ENCODE results near the gene LRP1B. TPM values are rescaled to one million over a fixed set of nuclear protein-coding genes. Genes with fewer than 3 reads are reported as not detected.

Gene LRP1B
- total and polyA plus RNA-seq, 2 of the 8 experiments (the other 6 are each of a cell fraction or from before 2014, with no cell fraction given) = 0.03 TPM; not detected in 1

GRCh38 chr2:141929331-141930252 lies 201.2 kb downstream of the LRP1B start:
- H2AFZ ChIP-seq (ENCODE audit: low read length) = no peak overlapping the region
- no peak overlapping the region for H3K4me3 ChIP-seq (ENCODE audit: extremely low read depth in 1 of 4, insufficient read depth in 2 of 4, low read depth in 3 of 4, low read length in 4 of 4)
- H3K36me3 ChIP-seq (ENCODE audit: control insufficient read depth in 2 of 4, insufficient read depth in 4 of 4, low read length in 3 of 4) = no peaks in the 10 kb centered on the region
- H3K4me1 ChIP-seq (replicated peaks in 1 of 4; ENCODE audit: control insufficient read depth in 3 of 4, insufficient read depth in 4 of 4, low read length in 3 of 4) = no peaks in the 10 kb centered on the region
- no peak overlapping the region for H2BK120ac ChIP-seq (replicated peaks; ENCODE audit: low read depth, low read length)
- no peaks in the 10 kb centered on the region for H3K79me2 ChIP-seq (ENCODE audit: control insufficient read depth in 1 of 2, insufficient read depth in 2 of 2, low read length in 2 of 2)
- H2BK20ac ChIP-seq (ENCODE audit: low read length) = no peak overlapping the region
- H3K18ac ChIP-seq (ENCODE audit: extremely low read depth, low read length) = no peak overlapping the region
- ChIA-PET POLR2A (ENCODE audit: partially characterized antibody) (no interaction called here), CTCF (ENCODE audit: partially characterized antibody) (interaction anchor here (1.2 kb wide), 1 partner anchor 29 kb away, joined by 3 read pairs; no protein-coding TSS in a partner anchor)
- no peak overlapping the region for H2AK5ac ChIP-seq (ENCODE audit: low read depth, low read length)
- no peaks in the 10 kb centered on the region for H3K79me1 ChIP-seq (ENCODE audit: low read depth, low read length)
- H3K56ac ChIP-seq (replicated peaks; ENCODE audit: insufficient read length, low read depth, low read length) = no peak overlapping the region
- H2BK12ac ChIP-seq (ENCODE audit: low read depth, low read length) = no peak overlapping the region
- H3K23me2 ChIP-seq (ENCODE audit: low read depth, low read length) = no peaks in the 10 kb centered on the region
- H2BK5ac ChIP-seq (ENCODE audit: low read depth, low read length) = no peak overlapping the region
- H3K4me2 ChIP-seq (ENCODE audit: insufficient read depth in 1 of 2, low read depth in 2 of 2, low read length in 2 of 2) = no peak overlapping the region
- DNase-seq (ENCODE audit: low read depth in 1 of 2, low spot score in 2 of 2) (no peak), FAIRE-seq (no peak)
- no peak overlapping the region for H3K9ac ChIP-seq (replicated peaks in 1 of 4; ENCODE audit: extremely low read depth in 1 of 4, low read depth in 3 of 4, low read length in 3 of 4)
- no peak overlapping the region for H4K91ac ChIP-seq (replicated peaks; ENCODE audit: insufficient read length, low read length)
- no peaks in the 10 kb centered on the region for H3K9me3 ChIP-seq (ENCODE audit: insufficient read depth in 2 of 2, low read depth in 1 of 2, low read length in 1 of 2)
- no peaks in the 10 kb centered on the region for H3K27me3 ChIP-seq (replicated peaks in 1 of 4; ENCODE audit: control insufficient read depth in 3 of 4, extremely low read depth in 1 of 4, insufficient read depth in 3 of 4, low read length in 3 of 4)
- H2BK15ac ChIP-seq (ENCODE audit: low read length) = no peak overlapping the region
- H3K23ac ChIP-seq (ENCODE audit: insufficient read length) = no peak overlapping the region
- H4K20me1 ChIP-seq (replicated peaks in 1 of 2; ENCODE audit: control insufficient read depth in 1 of 2, insufficient read depth in 2 of 2, low read length in 2 of 2) = no peaks in the 10 kb centered on the region
- H3K27ac ChIP-seq (ENCODE audit: low read depth, low read length) = no peak overlapping the region
- H4K8ac ChIP-seq (ENCODE audit: extremely low read depth, insufficient read depth, low read length) = no peak overlapping the region
- WGBS, 2 experiments (ENCODE audit: extremely low coverage in 1 of 2, insufficient coverage in 1 of 2, insufficient read length in 1 of 2, insufficient replicate concordance in 2 of 2, low coverage in 1 of 2, low lambda C conversion rate in 2 of 2, missing lambda C conversion rate in 1 of 2) = 94% methylated on average over 8 of the region's 8 CpGs; no CpG with 5 or more reads in 1 of the 2 experiments
- no peak overlapping the region for H4K5ac ChIP-seq (ENCODE audit: insufficient read length, low read depth, low read length)
- H3K14ac ChIP-seq (ENCODE audit: insufficient read length) = no peak overlapping the region
- no peak overlapping the region for H3K4ac ChIP-seq (replicated peaks; ENCODE audit: insufficient read length, low read depth, low read length)
- TF ChIP-seq ATF2 (IDR thresholded peaks at IDR 0.05; ENCODE audit: low read length) (no peak), USF2 (IDR thresholded peaks at IDR 0.05; ENCODE audit: low read length) (no peak), JUND (IDR thresholded peaks at IDR 0.05; ENCODE audit: low read length) (no peak), YY1 (IDR thresholded peaks at IDR 0.05; ENCODE audit: low read depth, low read length) (no peak), RBBP5 (IDR thresholded peaks at IDR 0.05; ENCODE audit: borderline replicate concordance, low read depth, low read length) (no peak), SP1 (IDR thresholded peaks at IDR 0.05; ENCODE audit: low read depth, low read length) (no peak)

Measured in H1 (cell line).